ENCODE data around the gene NTSR1. TPM values are rescaled to one million over a fixed set of nuclear protein-coding genes. Genes with fewer than 3 reads are reported as not detected.

NTSR1 gene
- total RNA-seq, 3 donors from 2014 or later (not counting 1 experiment from before 2014, with no cell fraction given) = 0.11 to 0.45 TPM; not detected in 1

DNA sequence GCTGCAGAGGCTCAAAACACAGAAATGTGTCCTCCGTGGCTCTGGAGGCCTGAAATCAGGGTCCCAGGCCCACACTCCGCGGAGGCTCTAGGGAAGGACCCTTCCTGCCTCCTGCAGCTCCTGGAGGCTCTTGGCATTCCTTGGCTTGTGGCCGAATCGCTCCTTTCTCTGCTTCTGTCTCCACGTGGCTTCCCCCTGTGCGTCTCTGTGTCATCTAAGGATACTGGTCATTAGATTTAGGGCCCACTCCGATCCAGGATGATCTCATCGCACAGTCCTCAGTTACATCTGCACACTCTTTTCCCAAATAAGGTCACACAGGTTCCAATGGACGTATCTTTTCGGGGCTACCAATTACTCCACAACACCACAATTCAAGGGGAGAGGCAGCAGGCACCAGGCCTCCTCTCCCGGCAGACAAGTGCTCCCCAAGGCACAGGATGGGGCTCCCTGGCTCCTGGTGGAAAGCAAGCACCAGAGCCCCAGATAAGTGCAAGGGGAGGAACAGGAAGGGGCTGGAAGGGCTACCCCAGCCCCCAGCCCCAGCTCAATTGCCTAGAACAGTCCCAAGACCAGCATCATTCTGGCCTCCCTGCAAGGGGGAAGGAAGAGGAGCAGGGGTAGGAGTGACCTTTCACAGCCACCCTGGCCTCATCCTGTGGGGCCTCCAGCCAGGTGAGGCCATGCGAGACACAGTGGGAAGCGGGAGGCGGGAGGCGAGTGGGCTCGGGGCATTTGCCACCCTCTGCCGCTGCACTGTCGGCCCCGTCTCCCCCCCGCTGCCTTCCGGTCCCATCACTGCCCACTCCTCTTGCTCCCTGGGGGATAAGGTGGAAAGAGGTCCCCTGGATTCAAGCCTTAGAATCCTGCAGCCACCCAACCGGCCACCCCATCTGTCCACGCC, 16.3 kb downstream of the NTSR1 start:
- H3K4me3 ChIP-seq (ENCODE audit: low read length) = no peak overlapping the region
- WGBS (ENCODE audit: insufficient coverage) = 87% methylated on average over 23 of the region's 24 CpGs
- no peak overlapping the region for H3K27ac ChIP-seq (ENCODE audit: low read length)
- TF ChIP-seq CTCF (IDR thresholded peaks at IDR 0.05) = no peak
- H3K4me1 ChIP-seq (ENCODE audit: control insufficient read depth, insufficient read depth, low read length) = peaks cover 16% of the 10 kb centered on the region
- intact Hi-C loops (cut with micrococcal nuclease) = no loop called here
- Mint-ChIP-seq H3K9me3 (peaks cover 2 to 9% of the 10 kb centered on the region in 2 donors), H3K4me1 (peaks cover 5 to 11% of the 10 kb centered on the region in 2 donors), H3K27ac (no peak overlapping the region), H3K36me3 (peaks cover 8% of the 10 kb centered on the region), H3K27me3 (ENCODE audit: low read depth in 2 of 2) (peaks cover 0 to 4% of the 10 kb centered on the region in 2 donors), H3K4me3 (no peak overlapping the region)
- peaks cover 7% of the 10 kb centered on the region for H3K9me3 ChIP-seq (ENCODE audit: control insufficient read depth, insufficient read depth, low read length)
- ATAC-seq (no peak), DNase-seq (no peak)
- no peaks in the 10 kb centered on the region for H3K36me3 ChIP-seq (ENCODE audit: control insufficient read depth, insufficient read depth, low read length)
- no peaks in the 10 kb centered on the region for H3K27me3 ChIP-seq (ENCODE audit: control insufficient read depth, insufficient read depth, low read length)

- peaks cover 8% of the 10 kb centered on the region for H3K36me3 Mint-ChIP-seq
- no peak for DNase-seq
- Histone ChIP-seq H3K4me1 (ENCODE audit: control insufficient read depth, insufficient read depth, low read length) (peaks cover 16% of the 10 kb centered on the region), H3K9me3 (ENCODE audit: control insufficient read depth, insufficient read depth, low read length) (peaks cover 7% of the 10 kb centered on the region), H3K27ac (ENCODE audit: low read length) (no peak overlapping the region), H3K27me3 (ENCODE audit: control insufficient read depth, insufficient read depth, low read length) (no peaks in the 10 kb centered on the region), H3K4me3 (ENCODE audit: low read length) (no peak overlapping the region), H3K36me3 (ENCODE audit: control insufficient read depth, insufficient read depth, low read length) (no peaks in the 10 kb centered on the region)
- peaks cover 2 to 6% of the 10 kb centered on the region in 2 donors for H3K9me3 Mint-ChIP-seq
- no peak overlapping the region for H3K27ac Mint-ChIP-seq
- H3K4me3 Mint-ChIP-seq = no peak overlapping the region
- TF ChIP-seq CTCF (IDR thresholded peaks at IDR 0.05) = no peak
- ATAC-seq = no peak
- intact Hi-C loops (cut with micrococcal nuclease) = no loop called here
- peaks cover 0 to 4% of the 10 kb centered on the region in 2 donors for H3K27me3 Mint-ChIP-seq (ENCODE audit: low read depth in 2 of 2)
- peaks cover 5 to 11% of the 10 kb centered on the region in 2 donors for H3K4me1 Mint-ChIP-seq
- 89% methylated on average over 13 of the region's 15 CpGs for WGBS (ENCODE audit: insufficient coverage)
These were observed 17.1 kb downstream of the NTSR1 start for GRCh38 chr20:62725596-62726268.

DNA sequence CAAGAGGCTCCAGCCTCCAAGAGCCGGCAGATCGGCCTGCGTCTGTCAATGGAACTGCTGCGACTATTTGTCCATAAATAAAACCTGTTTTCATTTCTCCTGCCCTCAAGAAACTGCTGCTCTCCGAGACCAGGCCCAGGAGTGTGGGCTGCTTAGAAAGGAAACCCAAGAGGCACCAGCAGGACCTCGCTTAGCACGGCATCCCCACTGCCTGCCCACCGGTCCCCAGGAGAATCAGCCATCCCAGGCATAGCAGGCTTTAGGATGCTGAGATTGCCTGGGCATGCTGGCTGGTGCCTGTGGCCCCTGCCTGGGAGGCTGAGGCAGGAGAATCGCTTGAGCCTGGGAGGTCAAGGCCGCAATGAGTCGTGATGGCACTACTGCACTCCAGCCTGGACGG, 17.6 kb downstream of the NTSR1 start:
- H3K4me3 Mint-ChIP-seq = no peak overlapping the region
- peaks cover 0 to 4% of the 10 kb centered on the region in 2 donors for H3K27me3 Mint-ChIP-seq (ENCODE audit: low read depth in 2 of 2)
- no peak for TF ChIP-seq CTCF (IDR thresholded peaks at IDR 0.05)
- Histone ChIP-seq H3K9me3 (ENCODE audit: control insufficient read depth, insufficient read depth, low read length) (peaks cover 5% of the 10 kb centered on the region), H3K4me3 (ENCODE audit: low read length) (no peak overlapping the region), H3K27ac (ENCODE audit: low read length) (no peak overlapping the region), H3K4me1 (ENCODE audit: control insufficient read depth, insufficient read depth, low read length) (peaks cover 16% of the 10 kb centered on the region), H3K36me3 (ENCODE audit: control insufficient read depth, insufficient read depth, low read length) (no peaks in the 10 kb centered on the region), H3K27me3 (ENCODE audit: control insufficient read depth, insufficient read depth, low read length) (no peaks in the 10 kb centered on the region)
- ATAC-seq (no peak), DNase-seq (no peak)
- no peak overlapping the region for H3K27ac Mint-ChIP-seq
- peaks cover 2 to 6% of the 10 kb centered on the region in 2 donors for H3K9me3 Mint-ChIP-seq
- peaks cover 8% of the 10 kb centered on the region for H3K36me3 Mint-ChIP-seq
- WGBS (ENCODE audit: insufficient coverage) = 88% methylated on average over 12 of the region's 12 CpGs
- H3K4me1 Mint-ChIP-seq = peaks cover 5 to 11% of the 10 kb centered on the region in 2 donors
- intact Hi-C loops (cut with micrococcal nuclease) = no loop called here

Data from natural killer cell (primary cell).